GM12801 (cell line): ENCODE data around the gene CUL1.

ENCODE experiments used
- TF ChIP-seq, protein P1 (sequence below): IDR thresholded peaks from one replicate; pipeline ENCODE4 v1.5.1; 2011; ENCODE audit warnings: control low read depth; ENCODE audit not compliant: insufficient read length; ENCODE audit errors: extremely low read depth

Gene CUL1

DNA sequence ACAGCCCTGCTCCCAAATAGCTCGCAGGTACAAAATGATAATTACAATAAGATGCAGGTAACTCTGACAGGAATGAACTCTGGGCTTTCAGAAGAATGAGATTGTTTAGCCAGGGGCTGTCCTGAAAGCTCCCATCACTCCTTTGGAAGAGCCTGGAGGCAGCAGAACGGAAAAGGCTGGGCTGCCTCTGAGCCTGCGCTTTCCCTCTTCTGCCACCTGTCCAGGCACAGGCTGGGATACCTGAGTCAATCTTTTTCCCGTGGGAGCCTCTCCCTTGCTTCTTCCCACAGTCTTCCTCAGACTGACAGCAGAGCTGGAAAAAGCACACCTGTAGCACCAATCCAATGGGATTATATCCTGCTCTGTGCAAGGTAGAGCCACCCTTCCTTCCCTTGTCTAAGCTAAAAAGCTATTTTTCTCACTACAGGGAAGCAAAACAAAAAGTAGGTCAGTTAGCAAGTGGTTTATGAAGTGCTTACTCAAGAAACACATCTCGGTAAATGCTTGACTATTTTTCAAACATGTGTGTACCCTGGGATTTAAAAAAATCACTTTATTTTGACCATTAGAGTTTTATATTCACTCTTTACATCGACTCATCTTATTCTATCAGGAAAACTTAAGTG is 12.3 kb upstream of the CUL1 start:
- TF ChIP-seq, protein P1, sequence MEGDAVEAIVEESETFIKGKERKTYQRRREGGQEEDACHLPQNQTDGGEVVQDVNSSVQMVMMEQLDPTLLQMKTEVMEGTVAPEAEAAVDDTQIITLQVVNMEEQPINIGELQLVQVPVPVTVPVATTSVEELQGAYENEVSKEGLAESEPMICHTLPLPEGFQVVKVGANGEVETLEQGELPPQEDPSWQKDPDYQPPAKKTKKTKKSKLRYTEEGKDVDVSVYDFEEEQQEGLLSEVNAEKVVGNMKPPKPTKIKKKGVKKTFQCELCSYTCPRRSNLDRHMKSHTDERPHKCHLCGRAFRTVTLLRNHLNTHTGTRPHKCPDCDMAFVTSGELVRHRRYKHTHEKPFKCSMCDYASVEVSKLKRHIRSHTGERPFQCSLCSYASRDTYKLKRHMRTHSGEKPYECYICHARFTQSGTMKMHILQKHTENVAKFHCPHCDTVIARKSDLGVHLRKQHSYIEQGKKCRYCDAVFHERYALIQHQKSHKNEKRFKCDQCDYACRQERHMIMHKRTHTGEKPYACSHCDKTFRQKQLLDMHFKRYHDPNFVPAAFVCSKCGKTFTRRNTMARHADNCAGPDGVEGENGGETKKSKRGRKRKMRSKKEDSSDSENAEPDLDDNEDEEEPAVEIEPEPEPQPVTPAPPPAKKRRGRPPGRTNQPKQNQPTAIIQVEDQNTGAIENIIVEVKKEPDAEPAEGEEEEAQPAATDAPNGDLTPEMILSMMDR: no peak

DNA sequence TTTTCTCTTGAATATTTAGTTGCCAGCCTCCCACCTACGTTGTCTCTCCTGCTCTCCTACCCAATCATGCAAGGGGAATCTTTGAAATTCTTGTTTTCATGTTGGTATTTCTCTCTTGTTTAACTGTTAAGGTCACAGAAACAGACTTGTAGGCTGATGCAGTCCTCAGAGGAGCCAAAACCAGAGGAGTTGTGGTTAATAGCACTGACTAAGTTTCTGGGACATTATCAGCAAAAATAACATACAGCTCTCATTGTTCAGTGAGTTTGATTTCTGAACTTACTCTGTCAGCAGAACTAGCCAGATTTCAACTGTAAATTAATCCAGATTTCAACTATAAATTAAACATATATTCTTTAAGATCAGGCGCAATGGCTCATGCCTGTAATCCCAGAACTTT is 11.1 kb upstream of the CUL1 start:
- TF ChIP-seq, protein P1: no peak

GRCh38 chr7:148688526-148688925 is 10.2 kb upstream of the CUL1 start:
- TF ChIP-seq, protein P1: no peak

DNA sequence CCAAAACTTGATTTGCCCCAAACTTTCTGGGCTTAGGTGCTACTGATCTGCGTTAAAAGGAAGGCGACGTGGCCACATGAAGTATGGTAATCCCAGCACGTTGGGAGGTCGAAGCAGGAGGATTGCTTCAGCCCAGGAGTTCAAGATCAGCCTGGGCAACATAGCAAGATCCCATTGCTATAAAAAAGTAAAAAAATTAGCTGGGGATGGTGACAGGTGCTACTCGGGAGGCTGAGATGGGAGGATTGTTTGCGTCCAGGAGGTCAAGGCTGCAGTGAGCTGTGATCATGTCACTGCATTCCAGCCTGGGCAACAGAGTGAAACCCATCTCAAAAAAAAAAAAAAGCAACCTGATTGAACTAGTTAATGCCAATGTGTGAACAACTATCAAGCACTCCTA is 5.1 kb upstream of the CUL1 start:
- TF ChIP-seq, protein P1: no peak

DNA sequence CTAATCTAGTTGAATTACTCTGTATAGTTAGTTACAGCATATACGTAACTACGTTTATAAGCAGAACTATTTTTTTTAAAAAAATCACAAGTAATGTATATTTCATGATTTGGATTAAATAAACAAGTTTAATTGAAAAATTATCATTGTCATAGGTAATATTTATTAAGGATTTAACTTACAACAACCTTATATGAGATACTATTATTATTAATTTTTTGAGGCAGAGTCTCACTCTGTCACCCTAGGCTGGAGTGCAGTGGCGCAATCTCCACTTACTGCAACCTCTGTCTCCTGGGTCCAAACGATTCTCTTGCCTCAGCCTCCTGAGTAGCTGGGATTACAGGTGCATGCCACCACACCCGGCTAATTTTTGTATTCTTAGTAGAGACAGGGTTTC is 4.1 kb upstream of the CUL1 start:
- TF ChIP-seq, protein P1: no peak

DNA sequence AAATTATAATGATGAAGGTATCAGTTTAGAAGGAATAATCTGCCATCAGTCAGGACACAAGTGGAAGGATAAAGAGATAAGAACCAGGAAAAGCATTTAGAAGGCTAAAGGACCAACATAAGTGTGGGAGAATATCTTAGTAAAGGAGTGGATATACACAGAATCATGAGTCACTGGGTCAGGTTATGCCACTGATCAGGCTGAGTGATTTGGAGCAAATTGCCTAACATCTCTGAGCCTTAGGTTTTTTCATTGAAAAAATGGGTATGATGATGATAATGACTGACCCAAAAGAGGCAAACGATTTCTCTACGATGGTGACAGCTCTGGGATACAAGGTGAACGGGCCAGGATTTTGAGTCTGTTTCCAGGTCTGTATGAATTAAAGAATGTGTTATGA is 2.8 kb upstream of the CUL1 start:
- TF ChIP-seq, protein P1: no peak

GRCh38 chr7:148696787-148697186 is 1.9 kb upstream of the CUL1 start:
- TF ChIP-seq, protein P1: no peak
